Prostate gland (tissue), 2 donors: ENCODE measurements around the gene LCN12. TPM values are rescaled to one million over a fixed set of nuclear protein-coding genes. Genes with fewer than 3 reads are reported as not detected.

Experiments
- DNase-seq: peaks from one replicate; pipeline ENCODE4 v3.0.0-alpha.2; 2019; ENCODE audit warnings: low spot score
- H3K27ac ChIP-seq, 2 donors: fragments of 200-600 bp; sonication (generic); 2 replicates each; pipeline ENCODE4 v1.5.1; 2017 to 2019
- H3K27me3 ChIP-seq: fragments of 200-600 bp; sonication (generic); replicated peaks from 2 replicates; pipeline ENCODE4 v1.5.1; 2019; ENCODE audit not compliant: insufficient read depth
- H3K36me3 ChIP-seq, 2 donors: fragments of 200-600 bp; sonication (generic); 1 replicate in 1 of 2; 2 replicates in 1 of 2; pipeline versions ENCODE4 v1.5.1 to v1.8.1; 2017 to 2019
- H3K4me1 ChIP-seq: fragments of 200-600 bp; sonication (generic); replicated peaks from 2 replicates; pipeline ENCODE4 v1.5.1; 2019
- H3K4me3 ChIP-seq, 2 donors: fragments of 200-600 bp; sonication (generic); 2 replicates each; pipeline ENCODE4 v1.5.1; 2017 to 2019
- H3K9me3 ChIP-seq: fragments of 200-600 bp; sonication (generic); 2 replicates; pipeline ENCODE4 v1.5.1; 2017
- CTCF ChIP-seq, 4 experiments: fragments of 200-600 bp in 2 of 4; fragments of 450-650 bp in 2 of 4; sonication (generic) in 2 of 4; IDR thresholded peaks; 1 replicate in 3 of 4; 2 replicates in 1 of 4; pipeline ENCODE4 v1.5.1; 2016 to 2019; ENCODE audit warnings: antibody characterized with exemption in 4 of 4, mild to moderate bottlenecking in 2 of 4, moderate library complexity in 2 of 4
- POLR2A ChIP-seq: fragments of 450-650 bp; IDR thresholded peaks from one replicate; pipeline ENCODE4 v1.6.1; 2016; ENCODE audit warnings: antibody characterized with exemption, mild to moderate bottlenecking
- POLR2AphosphoS5 ChIP-seq: sonication (generic); formaldehyde crosslinking; IDR thresholded peaks from one replicate; pipeline ENCODE4 v1.6.1; 2017; ENCODE audit warnings: antibody characterized with exemption
- WGBS: methylation state at CpG from one replicate; pipeline ENCODE4 v1.1.5; 2018; 5-methylcytosine and 5-hydroxymethylcytosine counted together
- intact Hi-C: fragments of 100-400 bp; cut with DNase I; formaldehyde crosslinking; loops from one replicate; pipeline ENCODE4 v1.14.2; 2022
- total RNA-seq, 2 donors: library from RNA; depleted of rRNA; stranded (reverse); fragments of >200 nt; gene quantifications; one replicate each; pipeline ENCODE4 v1.1.0, GENCODE V29; 2016

The LCN12 gene
- total RNA-seq, 2 donors from 2014 or later = 4.1 to 13.7 TPM

- Histone ChIP-seq H3K4me3 (no peak overlapping the region), H3K36me3 (peaks cover 6 to 18% of the 10 kb centered on the region in 2 donors), H3K27ac (no peak overlapping the region), H3K27me3 (no peaks in the 10 kb centered on the region), H3K4me1 (no peaks in the 10 kb centered on the region), H3K9me3 (no peaks in the 10 kb centered on the region)
- no peak for DNase-seq
- 86% methylated on average over 11 of the region's 11 CpGs for WGBS
- TF ChIP-seq POLR2AphosphoS5 (no peak), CTCF (IDR thresholded peaks at IDR 0.05) (no peak), POLR2A (no peak)
- intact Hi-C loops = no loop called here
These were observed 34.2 kb upstream of the LCN12 start for GRCh38 chr9:136917902-136918301.

- Histone ChIP-seq H3K27ac (no peak overlapping the region), H3K4me1 (no peaks in the 10 kb centered on the region), H3K36me3 (peaks cover 6 to 18% of the 10 kb centered on the region in 2 donors), H3K4me3 (no peak overlapping the region), H3K27me3 (no peaks in the 10 kb centered on the region), H3K9me3 (no peaks in the 10 kb centered on the region)
- DNase-seq = no peak
- intact Hi-C loops = no loop called here
- WGBS = 96% methylated on average over 15 of the region's 15 CpGs
- TF ChIP-seq CTCF (IDR thresholded peaks at IDR 0.05) (no peak), POLR2A (no peak)
These were observed 32.0 kb upstream of the LCN12 start for GRCh38 chr9:136920069-136920468.

- Histone ChIP-seq H3K27ac (no peak overlapping the region), H3K4me3 (no peak overlapping the region), H3K27me3 (no peaks in the 10 kb centered on the region), H3K4me1 (no peaks in the 10 kb centered on the region), H3K9me3 (no peaks in the 10 kb centered on the region), H3K36me3 (peaks cover 6 to 18% of the 10 kb centered on the region in 2 donors)
- 94% methylated on average over 14 of the region's 14 CpGs for WGBS
- no peak for DNase-seq
- no peak for TF ChIP-seq POLR2A
- intact Hi-C loops = no loop called here
These were observed 31.3 kb upstream of the LCN12 start for GRCh38 chr9:136920734-136921231.

- DNase-seq = no peak
- intact Hi-C loops = no loop called here
- H3K4me1 ChIP-seq = no peaks in the 10 kb centered on the region
- H3K4me3 ChIP-seq = no peak overlapping the region
- no peak overlapping the region for H3K27ac ChIP-seq
- H3K9me3 ChIP-seq = no peaks in the 10 kb centered on the region
- peaks cover 10 to 18% of the 10 kb centered on the region in 2 donors for H3K36me3 ChIP-seq
- TF ChIP-seq POLR2A (no peak), POLR2AphosphoS5 (no peak), CTCF (IDR thresholded peaks at IDR 0.05) (no peak)
- 91% methylated on average over 11 of the region's 11 CpGs for WGBS
- no peaks in the 10 kb centered on the region for H3K27me3 ChIP-seq
These were observed 30.8 kb upstream of the LCN12 start for GRCh38 chr9:136921307-136921706.

- no peak overlapping the region for H3K27ac ChIP-seq
- H3K27me3 ChIP-seq = no peaks in the 10 kb centered on the region
- no peak for DNase-seq
- WGBS = 80% methylated on average over 10 of the region's 10 CpGs
- intact Hi-C loops = no loop called here
- no peak overlapping the region for H3K4me3 ChIP-seq
- H3K36me3 ChIP-seq = peaks cover 11 to 18% of the 10 kb centered on the region in 2 donors
- no peaks in the 10 kb centered on the region for H3K4me1 ChIP-seq
- no peaks in the 10 kb centered on the region for H3K9me3 ChIP-seq
- no peak for TF ChIP-seq POLR2A
- TF ChIP-seq POLR2AphosphoS5 = no peak
- TF ChIP-seq CTCF (IDR thresholded peaks at IDR 0.05) = no peak
These were observed 30.4 kb upstream of the LCN12 start for GRCh38 chr9:136921718-136922117.
